ENCODE measurements around the gene UST.

DNA sequence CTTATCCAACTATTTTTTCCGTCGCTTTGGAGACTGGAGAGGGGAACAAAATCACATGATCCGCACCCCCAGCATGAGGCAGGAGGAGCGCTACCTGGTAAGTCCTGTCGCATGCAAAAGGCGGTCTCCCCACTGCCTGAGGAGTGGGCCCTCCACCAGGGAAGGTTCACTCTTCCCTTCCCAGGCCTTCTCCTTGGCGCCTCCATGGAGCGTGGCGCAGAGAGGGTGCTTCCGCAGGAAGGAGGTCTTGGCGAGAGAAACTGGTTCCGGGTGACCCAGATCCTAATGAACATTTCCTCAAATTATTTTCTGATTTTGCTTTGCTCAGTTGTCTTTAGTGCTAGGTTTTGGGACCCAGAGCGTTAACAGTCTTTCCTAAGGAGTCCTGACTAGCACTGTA lies 217.6 kb downstream of the UST start:
- TF ChIP-seq CTCF (IDR thresholded peaks at IDR 0.05 in 2 of 3, conservative IDR thresholded peaks at IDR 0.05 in 1 of 3; ENCODE audit: borderline replicate concordance in 1 of 3, insufficient read depth in 1 of 3, low read depth in 2 of 3, low read length in 2 of 3): no peak
- TF ChIP-seq ZNF274 (IDR thresholded peaks at IDR 0.05; ENCODE audit: low read depth, low read length): no peak
- TF ChIP-seq POLR2A (IDR thresholded peaks at IDR 0.05; ENCODE audit: borderline replicate concordance, extremely low read depth, insufficient read depth, insufficient read length): no peak
- no peak for TF ChIP-seq EZH2 (IDR thresholded peaks at IDR 0.05)
